ENCODE results near the gene IGF2R. TPM values are rescaled to one million over a fixed set of nuclear protein-coding genes. Genes with fewer than 3 reads are reported as not detected.

The IGF2R gene
- total RNA-seq, 4 donors from 2014 or later: 38.2 to 56.1 (median 52.0) TPM

DNA sequence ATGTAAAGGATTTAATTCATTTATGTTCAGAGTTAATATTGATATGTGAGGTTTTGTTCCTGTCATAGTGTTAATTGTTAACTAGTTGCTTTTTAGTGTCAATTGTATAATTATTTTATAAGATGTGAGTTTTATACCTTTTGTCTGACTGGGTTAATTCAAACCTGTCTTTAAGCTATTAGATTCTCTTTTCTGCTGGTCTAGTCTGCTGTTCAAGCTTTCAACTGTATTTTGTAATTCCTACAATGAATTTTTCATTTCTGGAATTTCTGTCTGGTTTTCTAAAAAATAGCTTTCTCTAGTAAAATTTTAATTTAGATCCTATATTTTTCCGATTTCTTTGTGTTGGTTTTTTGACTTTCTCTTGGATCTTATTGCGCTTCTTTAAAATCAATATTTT is 26.5 kb downstream of the IGF2R start:
- no peak for DNase-seq
- Histone ChIP-seq H3K36me3 (peaks cover 0 to 46% (median 0%) of the 10 kb centered on the region in 3 donors), H3K4me3 (no peak overlapping the region), H3K4me1 (peaks cover 0 to 20% (median 7%) of the 10 kb centered on the region in 3 donors), H3K27ac (no peak overlapping the region), H3K9me3 (no peaks in the 10 kb centered on the region), H3K27me3 (no peaks in the 10 kb centered on the region)
- TF ChIP-seq CTCF (IDR thresholded peaks at IDR 0.05) (no peak), POLR2A (IDR thresholded peaks at IDR 0.05) (no peak)
- intact Hi-C loops (cut with DNase I): no loop called here
- 91 to 97% methylated on average over 2 of the region's 2 CpGs for WGBS, 2 donors

- Histone ChIP-seq H3K27ac (no peak overlapping the region), H3K4me3 (no peak overlapping the region), H3K4me1 (peaks cover 0 to 12% (median 3%) of the 10 kb centered on the region in 3 donors), H3K36me3 (peaks cover 0 to 46% (median 0%) of the 10 kb centered on the region in 3 donors), H3K9me3 (no peaks in the 10 kb centered on the region), H3K27me3 (no peaks in the 10 kb centered on the region)
- 80 to 90% methylated on average over 3 to 4 of the region's 5 CpGs for WGBS, 2 donors
- TF ChIP-seq CTCF (IDR thresholded peaks at IDR 0.05) (no peak), POLR2A (IDR thresholded peaks at IDR 0.05) (no peak)
- intact Hi-C loops (cut with DNase I): no loop called here
- no peak for DNase-seq
Measured at GRCh38 chr6:159996087-159996622, 27.3 kb downstream of the IGF2R start.

- intact Hi-C loops (cut with DNase I): no loop called here
- TF ChIP-seq CTCF (IDR thresholded peaks at IDR 0.05) (no peak), POLR2A (IDR thresholded peaks at IDR 0.05) (no peak)
- Histone ChIP-seq H3K4me3 (no peak overlapping the region), H3K9me3 (no peaks in the 10 kb centered on the region), H3K27me3 (no peaks in the 10 kb centered on the region), H3K27ac (no peak overlapping the region), H3K36me3 (peaks cover 0 to 41% (median 0%) of the 10 kb centered on the region in 3 donors), H3K4me1 (peaks cover 0 to 11% (median 3%) of the 10 kb centered on the region in 3 donors)
- 94 to 96% methylated on average over 8 of the region's 12 CpGs for WGBS, 2 donors
- no peak for DNase-seq
Measured at GRCh38 chr6:159996626-159997497, 28.0 kb downstream of the IGF2R start.

DNA sequence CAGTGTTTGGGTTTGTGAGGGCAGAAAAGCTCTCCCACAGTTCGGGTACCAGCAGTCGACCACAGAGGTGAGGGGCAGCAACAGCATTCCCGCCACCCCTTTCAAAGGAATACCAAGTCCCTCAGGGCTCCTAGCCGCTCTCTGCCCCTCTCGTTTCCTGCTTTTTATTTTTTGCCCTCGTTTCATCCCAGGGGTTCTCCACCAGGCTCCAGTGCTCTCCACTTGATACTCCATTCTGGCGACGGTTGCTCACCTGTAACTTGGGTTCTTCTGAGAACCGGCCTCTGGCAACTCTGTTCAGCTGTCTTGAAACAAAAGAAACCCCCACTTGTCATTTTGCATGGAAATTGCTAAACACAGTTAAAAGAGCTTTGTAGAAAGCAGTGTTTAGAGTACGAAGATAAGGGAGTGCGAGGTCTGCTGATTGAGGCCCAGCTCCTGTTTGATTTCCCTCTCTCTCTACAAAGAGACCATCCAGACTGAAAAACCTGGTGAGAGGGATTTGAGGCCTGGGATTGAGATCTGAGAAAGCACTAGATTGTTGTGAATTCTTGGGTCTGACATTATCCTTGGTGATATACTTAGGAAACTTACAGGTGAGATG is 28.7 kb downstream of the IGF2R start:
- no peak for DNase-seq
- Histone ChIP-seq H3K27me3 (no peaks in the 10 kb centered on the region), H3K9me3 (no peaks in the 10 kb centered on the region), H3K27ac (no peak overlapping the region), H3K36me3 (peaks cover 0 to 33% (median 0%) of the 10 kb centered on the region in 3 donors), H3K4me3 (no peak overlapping the region), H3K4me1 (peaks cover 0 to 11% (median 3%) of the 10 kb centered on the region in 3 donors)
- WGBS, 2 donors: 94% methylated on average over 9 to 10 of the region's 11 CpGs
- TF ChIP-seq POLR2A (IDR thresholded peaks at IDR 0.05): no peak
- no peak for TF ChIP-seq CTCF (IDR thresholded peaks at IDR 0.05)
- intact Hi-C loops (cut with DNase I): no loop called here

DNA sequence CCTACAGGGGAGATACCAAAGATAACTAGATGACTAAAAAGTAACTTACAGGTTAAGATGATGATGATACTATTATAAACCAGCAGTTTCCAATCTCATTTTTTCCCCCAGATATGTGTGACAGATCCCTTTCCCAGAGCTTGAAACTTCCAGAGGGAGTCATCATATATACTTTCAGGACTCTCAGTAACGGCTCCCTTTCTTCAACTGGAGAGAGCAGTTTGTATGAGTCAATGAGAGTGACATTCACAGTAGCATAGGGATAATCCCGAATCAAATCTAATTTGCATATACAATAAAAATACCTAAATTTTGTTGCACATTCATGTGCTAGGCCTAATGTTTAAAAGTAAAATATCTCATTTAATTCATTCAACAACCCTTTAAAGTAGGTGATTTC is 29.7 kb downstream of the IGF2R start:
- Histone ChIP-seq H3K9me3 (no peaks in the 10 kb centered on the region), H3K4me1 (peaks cover 0 to 11% (median 3%) of the 10 kb centered on the region in 3 donors), H3K4me3 (no peak overlapping the region), H3K27ac (no peak overlapping the region), H3K36me3 (peaks cover 0 to 30% (median 0%) of the 10 kb centered on the region in 3 donors), H3K27me3 (no peaks in the 10 kb centered on the region)
- no peak for DNase-seq
- intact Hi-C loops (cut with DNase I): no loop called here
- WGBS, 2 donors: 69 to 75% methylated on average over 2 of the region's 2 CpGs
- TF ChIP-seq CTCF (IDR thresholded peaks at IDR 0.05): no peak
- no peak for TF ChIP-seq POLR2A (IDR thresholded peaks at IDR 0.05)

Data from esophagus squamous epithelium (tissue), 5 donors.